Endothelial cell of umbilical vein (primary cell): ENCODE results near the gene MYL5.

Experiments
- EZH2 ChIP-seq: IDR thresholded peaks from 2 replicates; pipeline ENCODE4 v1.6.1; 2012; ENCODE audit warnings: borderline replicate concordance, low read depth, mild to moderate bottlenecking, moderate library complexity, low read length, inconsistent platforms; ENCODE audit not compliant: severe bottlenecking
- FOS ChIP-seq: IDR thresholded peaks from 2 replicates; pipeline ENCODE4 v1.6.1; 2011; ENCODE audit warnings: mild to moderate bottlenecking, low read length, moderate library complexity, borderline replicate concordance; ENCODE audit not compliant: insufficient read depth
- JUN ChIP-seq: IDR thresholded peaks from 2 replicates; pipeline ENCODE4 v1.6.1; 2011; ENCODE audit warnings: borderline replicate concordance, low read depth; ENCODE audit not compliant: insufficient read length, insufficient read depth
- MYC ChIP-seq: IDR thresholded peaks from one replicate; pipeline ENCODE4 v1.6.1; 2011; ENCODE audit warnings: mild to moderate bottlenecking, low read depth, low read length
- POLR2A ChIP-seq: IDR thresholded peaks from 2 replicates; pipeline ENCODE4 v1.6.1; 2012; ENCODE audit warnings: low read depth, mild to moderate bottlenecking, control low read depth, low read length
- POLR2AphosphoS5 ChIP-seq: IDR thresholded peaks from 2 replicates; pipeline ENCODE4 v1.6.1; 2012; ENCODE audit warnings: low read depth, mild to moderate bottlenecking, control low read depth, low read length, moderate library complexity; ENCODE audit not compliant: insufficient read depth
- TF ChIP-seq, protein P1 (sequence below), 2 donors: IDR thresholded peaks; 1 replicate in 1 of 2; 2 replicates in 1 of 2; pipeline ENCODE4 v1.5.1; 2011; ENCODE audit warnings: low read length in 2 of 2, mild to moderate bottlenecking in 2 of 2, moderate library complexity in 2 of 2, control low read depth in 1 of 2, inconsistent platforms in 1 of 2, low read depth in 1 of 2; ENCODE audit not compliant: insufficient read depth in 1 of 2; ENCODE audit errors: extremely low read depth in 1 of 2
- TF ChIP-seq, protein P2 (sequence below): IDR thresholded peaks from 2 replicates; pipeline ENCODE4 v1.6.1; 2011; ENCODE audit not compliant: insufficient read depth, insufficient read length

DNA sequence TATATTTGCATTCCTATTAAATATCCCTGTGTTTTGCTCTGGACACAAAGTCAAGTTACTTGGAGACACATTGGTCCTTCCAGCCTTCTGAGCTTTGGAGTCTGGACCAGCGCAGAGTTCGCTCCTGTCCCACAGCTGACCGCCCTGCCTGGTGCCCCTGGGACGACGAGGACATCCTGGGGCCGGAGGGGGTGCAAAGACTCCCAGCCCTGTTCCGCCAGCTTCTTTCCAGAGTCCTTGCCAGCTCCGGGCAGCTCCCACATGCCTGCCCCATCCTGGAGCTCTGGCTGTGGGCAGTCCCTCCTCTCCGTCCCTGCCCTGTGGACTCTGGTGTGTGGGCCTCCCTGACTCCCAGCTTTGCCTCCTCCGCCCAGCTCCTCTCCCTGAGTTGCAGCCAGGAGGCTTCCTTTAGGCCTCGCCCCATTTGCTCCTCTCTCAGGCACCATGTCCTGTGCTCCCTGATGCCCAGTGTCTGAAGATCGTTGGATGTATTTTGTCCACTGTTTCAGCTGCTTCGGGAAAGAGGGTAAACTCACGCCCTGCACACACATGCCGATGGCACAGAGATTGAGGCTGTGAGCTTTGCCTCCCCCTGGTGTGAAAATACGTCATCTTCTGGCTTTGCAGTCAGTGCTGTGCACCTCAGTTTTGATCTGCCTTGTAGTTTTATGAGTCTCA lies 26.4 kb downstream of the MYL5 start:
- TF ChIP-seq, protein P1, sequence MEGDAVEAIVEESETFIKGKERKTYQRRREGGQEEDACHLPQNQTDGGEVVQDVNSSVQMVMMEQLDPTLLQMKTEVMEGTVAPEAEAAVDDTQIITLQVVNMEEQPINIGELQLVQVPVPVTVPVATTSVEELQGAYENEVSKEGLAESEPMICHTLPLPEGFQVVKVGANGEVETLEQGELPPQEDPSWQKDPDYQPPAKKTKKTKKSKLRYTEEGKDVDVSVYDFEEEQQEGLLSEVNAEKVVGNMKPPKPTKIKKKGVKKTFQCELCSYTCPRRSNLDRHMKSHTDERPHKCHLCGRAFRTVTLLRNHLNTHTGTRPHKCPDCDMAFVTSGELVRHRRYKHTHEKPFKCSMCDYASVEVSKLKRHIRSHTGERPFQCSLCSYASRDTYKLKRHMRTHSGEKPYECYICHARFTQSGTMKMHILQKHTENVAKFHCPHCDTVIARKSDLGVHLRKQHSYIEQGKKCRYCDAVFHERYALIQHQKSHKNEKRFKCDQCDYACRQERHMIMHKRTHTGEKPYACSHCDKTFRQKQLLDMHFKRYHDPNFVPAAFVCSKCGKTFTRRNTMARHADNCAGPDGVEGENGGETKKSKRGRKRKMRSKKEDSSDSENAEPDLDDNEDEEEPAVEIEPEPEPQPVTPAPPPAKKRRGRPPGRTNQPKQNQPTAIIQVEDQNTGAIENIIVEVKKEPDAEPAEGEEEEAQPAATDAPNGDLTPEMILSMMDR (IDR thresholded peaks at IDR 0.05; ENCODE audit: extremely low read depth in 1 of 2, insufficient read depth in 1 of 2, low read depth in 1 of 2, low read length in 2 of 2): no peak
- TF ChIP-seq POLR2A (no peak), EZH2 (no peak), JUN (no peak), POLR2AphosphoS5 (no peak), MYC (no peak), FOS (no peak)
- TF ChIP-seq, protein P2, sequence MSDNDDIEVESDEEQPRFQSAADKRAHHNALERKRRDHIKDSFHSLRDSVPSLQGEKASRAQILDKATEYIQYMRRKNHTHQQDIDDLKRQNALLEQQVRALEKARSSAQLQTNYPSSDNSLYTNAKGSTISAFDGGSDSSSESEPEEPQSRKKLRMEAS: no peak
